ENCODE results near the gene ROS1.

DNA sequence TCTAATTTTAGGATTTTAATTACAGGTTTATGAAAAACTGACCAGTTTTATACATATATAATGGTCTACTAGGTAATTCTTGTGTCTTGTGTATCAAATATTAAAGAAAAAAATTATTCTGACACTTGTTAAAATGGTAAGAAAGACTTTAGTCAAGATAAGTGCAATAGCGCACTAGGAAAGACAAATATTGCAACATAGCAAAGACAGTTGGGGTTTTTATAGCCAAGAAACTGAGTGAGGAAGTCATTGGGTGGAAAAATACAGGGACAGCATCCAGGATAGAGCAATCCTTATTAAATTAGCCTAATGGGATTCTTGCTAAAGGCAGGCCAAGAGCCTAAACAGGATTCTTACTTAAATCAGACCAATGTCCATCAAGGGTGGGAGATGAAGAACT is 71.1 kb downstream of the ROS1 start:
- TF ChIP-seq, protein P1, sequence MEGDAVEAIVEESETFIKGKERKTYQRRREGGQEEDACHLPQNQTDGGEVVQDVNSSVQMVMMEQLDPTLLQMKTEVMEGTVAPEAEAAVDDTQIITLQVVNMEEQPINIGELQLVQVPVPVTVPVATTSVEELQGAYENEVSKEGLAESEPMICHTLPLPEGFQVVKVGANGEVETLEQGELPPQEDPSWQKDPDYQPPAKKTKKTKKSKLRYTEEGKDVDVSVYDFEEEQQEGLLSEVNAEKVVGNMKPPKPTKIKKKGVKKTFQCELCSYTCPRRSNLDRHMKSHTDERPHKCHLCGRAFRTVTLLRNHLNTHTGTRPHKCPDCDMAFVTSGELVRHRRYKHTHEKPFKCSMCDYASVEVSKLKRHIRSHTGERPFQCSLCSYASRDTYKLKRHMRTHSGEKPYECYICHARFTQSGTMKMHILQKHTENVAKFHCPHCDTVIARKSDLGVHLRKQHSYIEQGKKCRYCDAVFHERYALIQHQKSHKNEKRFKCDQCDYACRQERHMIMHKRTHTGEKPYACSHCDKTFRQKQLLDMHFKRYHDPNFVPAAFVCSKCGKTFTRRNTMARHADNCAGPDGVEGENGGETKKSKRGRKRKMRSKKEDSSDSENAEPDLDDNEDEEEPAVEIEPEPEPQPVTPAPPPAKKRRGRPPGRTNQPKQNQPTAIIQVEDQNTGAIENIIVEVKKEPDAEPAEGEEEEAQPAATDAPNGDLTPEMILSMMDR (conservative IDR thresholded peaks at IDR 0.05 in 1 of 2, IDR thresholded peaks at IDR 0.05 in 1 of 2; ENCODE audit: low read depth in 1 of 2, low read length in 2 of 2), result no peak
- TF ChIP-seq EZH2 (IDR thresholded peaks at IDR 0.05; ENCODE audit: low read length, missing control alignments), result no peak
